ENCODE data around the gene MACF1.
A peak's percentile ranks its signal among the peaks of the same experiment; 100 is the strongest.

The MACF1 gene

DNA sequence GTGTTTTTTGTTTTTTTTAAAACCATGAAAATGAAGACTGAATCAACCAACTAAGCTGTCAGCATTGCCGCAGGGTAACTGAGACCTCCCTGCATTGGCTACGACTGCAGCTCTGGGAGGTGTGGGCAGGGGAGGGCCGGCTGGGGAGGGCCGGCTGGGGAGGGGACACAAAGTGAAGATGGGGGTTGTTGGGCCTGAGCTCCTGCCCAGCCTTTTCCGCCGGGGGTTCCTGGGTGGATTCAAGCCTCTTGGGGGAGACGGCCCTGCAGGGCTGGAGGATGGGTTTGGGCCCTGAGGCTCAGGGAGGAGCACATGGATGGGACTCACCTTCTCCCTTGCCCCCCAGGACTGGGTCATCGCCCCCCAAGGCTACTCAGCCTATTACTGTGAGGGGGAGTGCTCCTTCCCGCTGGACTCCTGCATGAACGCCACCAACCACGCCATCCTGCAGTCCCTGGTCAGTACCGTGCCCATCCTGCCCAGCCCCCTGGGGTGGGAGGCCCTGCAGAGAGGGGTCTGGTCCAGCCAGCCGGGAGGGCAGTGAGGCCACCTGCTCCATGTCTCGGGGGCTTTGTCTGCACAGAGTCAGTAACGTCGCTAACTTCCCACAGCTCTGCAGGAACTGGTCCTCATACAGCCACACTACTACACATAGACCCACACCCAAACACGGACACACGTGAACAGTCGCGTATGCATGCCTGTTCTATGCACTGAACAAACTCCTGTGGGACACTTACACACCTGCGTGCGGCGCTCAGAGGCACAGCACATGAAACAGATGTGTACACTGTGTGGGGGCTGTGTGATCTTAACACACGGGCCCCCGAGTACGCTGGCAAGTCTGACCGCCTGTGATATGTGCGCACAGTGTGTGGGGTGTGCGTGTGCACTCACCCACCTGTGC is 318.4 kb downstream of the MACF1 start:
- Histone ChIP-seq H4K20me1 (ENCODE audit: insufficient read depth, low read length) (no peaks in the 10 kb centered on the region), H3K4me1 (ENCODE audit: low read length) (peaks cover 38% of the 10 kb centered on the region), H3K4me2 (ENCODE audit: low read depth, low read length) (no peak overlapping the region), H3K9ac (ENCODE audit: low read length) (no peak overlapping the region), H2AFZ (ENCODE audit: low read length) (no peak overlapping the region), H3K4me3 (ENCODE audit: low read length) (no peak overlapping the region), H3K27me3 (replicated peaks; ENCODE audit: insufficient read depth, low read length) (no peaks in the 10 kb centered on the region), H3K9me2 (replicated peaks; ENCODE audit: insufficient read depth, low read length) (no peaks in the 10 kb centered on the region), H3F3A (ENCODE audit: insufficient read depth, low read length) (peaks cover 25% of the 10 kb centered on the region), H3K9me3 (replicated peaks; ENCODE audit: insufficient read depth, low read length) (no peaks in the 10 kb centered on the region), H3K27ac (ENCODE audit: low read length) (no peak overlapping the region), H3K36me3 (replicated peaks; ENCODE audit: insufficient read depth, low read length) (0 out of 2 replicates have a peak, but pooled peaks cover 3% of the 10 kb centered on the region), H3K79me2 (ENCODE audit: low read length) (peaks cover 15% of the 10 kb centered on the region)
- DNase-seq: no peak
- no peak for TF ChIP-seq EZH2phosphoT487 (IDR thresholded peaks at IDR 0.05; ENCODE audit: low read length)
- TF ChIP-seq CTCF (IDR thresholded peaks at IDR 0.05; ENCODE audit: low read length): no peak
- TF ChIP-seq EZH2 (optimal IDR thresholded peaks at IDR 0.05; ENCODE audit: low read depth, low read length): no peak

- Histone ChIP-seq H3K4me2 (ENCODE audit: low read depth, low read length) (no peak overlapping the region), H3K27me3 (replicated peaks; ENCODE audit: insufficient read depth, low read length) (no peaks in the 10 kb centered on the region), H3K79me2 (ENCODE audit: low read length) (peaks cover 15% of the 10 kb centered on the region), H3K4me3 (ENCODE audit: low read length) (no peak overlapping the region), H3K9me2 (replicated peaks; ENCODE audit: insufficient read depth, low read length) (no peaks in the 10 kb centered on the region), H3K4me1 (ENCODE audit: low read length) (peaks cover 39% of the 10 kb centered on the region), H4K20me1 (ENCODE audit: insufficient read depth, low read length) (no peaks in the 10 kb centered on the region), H3K9me3 (replicated peaks; ENCODE audit: insufficient read depth, low read length) (no peaks in the 10 kb centered on the region), H2AFZ (ENCODE audit: low read length) (no peak overlapping the region), H3K27ac (ENCODE audit: low read length) (peak overlapping the region; percentile 96; the same call in 1 of the 2 replicates), H3K36me3 (replicated peaks; ENCODE audit: insufficient read depth, low read length) (0 out of 2 replicates have a peak, but pooled peaks cover 3% of the 10 kb centered on the region), H3F3A (ENCODE audit: insufficient read depth, low read length) (peaks cover 29% of the 10 kb centered on the region), H3K9ac (ENCODE audit: low read length) (no peak overlapping the region)
- TF ChIP-seq EZH2 (optimal IDR thresholded peaks at IDR 0.05; ENCODE audit: low read depth, low read length): no peak
- no peak for TF ChIP-seq EZH2phosphoT487 (IDR thresholded peaks at IDR 0.05; ENCODE audit: low read length)
- no peak for TF ChIP-seq CTCF (IDR thresholded peaks at IDR 0.05; ENCODE audit: low read length)
- no peak for DNase-seq
Measured at GRCh38 chr1:39524171-39524570, 319.7 kb downstream of the MACF1 start.

DNA sequence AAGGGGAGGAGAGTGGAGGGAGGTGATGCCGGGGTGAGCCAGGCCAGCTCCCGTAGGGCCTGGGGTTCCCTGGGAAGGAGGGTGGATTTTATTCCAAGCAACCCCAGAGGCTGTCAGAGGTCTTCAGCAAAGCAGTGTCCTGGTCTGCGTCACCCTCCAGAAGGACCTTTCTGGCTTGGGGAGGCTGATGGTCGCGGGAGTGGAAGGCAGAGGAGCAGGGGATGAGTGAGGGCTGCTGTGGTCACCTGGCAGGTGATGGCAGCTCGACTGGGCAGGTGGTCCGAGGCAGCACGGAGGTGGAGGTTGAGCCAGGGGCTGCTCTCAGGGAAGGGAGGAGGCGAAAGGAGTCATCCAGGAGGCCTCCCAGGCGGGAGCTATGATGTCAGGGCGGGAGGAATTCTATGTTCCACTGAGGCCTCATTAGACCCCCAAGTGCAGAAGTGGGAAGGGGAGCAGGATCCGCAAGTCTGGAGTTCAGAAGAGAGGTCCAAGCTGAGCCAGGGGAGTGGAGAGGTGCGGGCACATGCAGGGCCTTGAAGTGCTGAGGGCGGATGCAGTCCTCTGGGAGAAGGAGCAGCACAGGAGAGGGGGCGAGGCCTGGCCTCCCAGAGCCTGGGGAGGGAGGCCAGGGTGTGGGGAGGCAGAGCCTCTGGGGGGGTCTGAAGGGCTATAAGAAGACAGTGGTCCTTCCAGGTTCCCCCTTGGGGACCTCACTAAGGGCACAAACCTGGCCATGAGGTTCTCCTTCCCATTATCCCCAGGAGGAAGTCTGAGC is 320.3 kb downstream of the MACF1 start:
- H3K9ac ChIP-seq (ENCODE audit: low read length): peak overlapping the region; percentile 69
- no peak for DNase-seq
- H3K4me2 ChIP-seq (ENCODE audit: low read depth, low read length): peak overlapping the region; percentile 71
- H3F3A ChIP-seq (ENCODE audit: insufficient read depth, low read length): peaks cover 29% of the 10 kb centered on the region
- TF ChIP-seq CTCF (IDR thresholded peaks at IDR 0.05; ENCODE audit: low read length) (no peak), EZH2phosphoT487 (IDR thresholded peaks at IDR 0.05; ENCODE audit: low read length) (no peak), EZH2 (optimal IDR thresholded peaks at IDR 0.05; ENCODE audit: low read depth, low read length) (no peak)
- peak overlapping the region; percentile 96 for H3K27ac ChIP-seq (ENCODE audit: low read length)
- H3K79me2 ChIP-seq (ENCODE audit: low read length): peaks cover 16% of the 10 kb centered on the region
- no peaks in the 10 kb centered on the region for H3K9me2 ChIP-seq (replicated peaks; ENCODE audit: insufficient read depth, low read length)
- H3K4me3 ChIP-seq (ENCODE audit: low read length): no peak overlapping the region
- 0 out of 2 replicates have a peak, but pooled peaks cover 3% of the 10 kb centered on the region for H3K36me3 ChIP-seq (replicated peaks; ENCODE audit: insufficient read depth, low read length)
- H3K4me1 ChIP-seq (ENCODE audit: low read length): peaks cover 39% of the 10 kb centered on the region
- H3K27me3 ChIP-seq (replicated peaks; ENCODE audit: insufficient read depth, low read length): no peaks in the 10 kb centered on the region
- H3K9me3 ChIP-seq (replicated peaks; ENCODE audit: insufficient read depth, low read length): no peaks in the 10 kb centered on the region
- no peaks in the 10 kb centered on the region for H4K20me1 ChIP-seq (ENCODE audit: insufficient read depth, low read length)
- H2AFZ ChIP-seq (ENCODE audit: low read length): no peak overlapping the region
